Measurements from ENCODE around the gene BATF3. TPM values are rescaled to one million over a fixed set of nuclear protein-coding genes. Genes with fewer than 3 reads are reported as not detected.
"Not testable (repeated sequence)": the region's sequence is repeated elsewhere in the genome, so short reads cannot be mapped to it uniquely, and the experiment has no call there.

Gene BATF3
- total RNA-seq, 6 experiments from 2014 or later, result 0.68 to 2.7 (median 1.2) TPM; not detected in 3

- no peaks in the 10 kb centered on the region for H3K36me3 ChIP-seq
- H3K27ac ChIP-seq, result peak overlapping the region; percentile 53 to 69 (median 65)
- DNase-seq (peak; percentile 84 to 89 (median 88)), ATAC-seq (peak; percentile 93 to 97 (median 96))
- TF ChIP-seq, protein P1, sequence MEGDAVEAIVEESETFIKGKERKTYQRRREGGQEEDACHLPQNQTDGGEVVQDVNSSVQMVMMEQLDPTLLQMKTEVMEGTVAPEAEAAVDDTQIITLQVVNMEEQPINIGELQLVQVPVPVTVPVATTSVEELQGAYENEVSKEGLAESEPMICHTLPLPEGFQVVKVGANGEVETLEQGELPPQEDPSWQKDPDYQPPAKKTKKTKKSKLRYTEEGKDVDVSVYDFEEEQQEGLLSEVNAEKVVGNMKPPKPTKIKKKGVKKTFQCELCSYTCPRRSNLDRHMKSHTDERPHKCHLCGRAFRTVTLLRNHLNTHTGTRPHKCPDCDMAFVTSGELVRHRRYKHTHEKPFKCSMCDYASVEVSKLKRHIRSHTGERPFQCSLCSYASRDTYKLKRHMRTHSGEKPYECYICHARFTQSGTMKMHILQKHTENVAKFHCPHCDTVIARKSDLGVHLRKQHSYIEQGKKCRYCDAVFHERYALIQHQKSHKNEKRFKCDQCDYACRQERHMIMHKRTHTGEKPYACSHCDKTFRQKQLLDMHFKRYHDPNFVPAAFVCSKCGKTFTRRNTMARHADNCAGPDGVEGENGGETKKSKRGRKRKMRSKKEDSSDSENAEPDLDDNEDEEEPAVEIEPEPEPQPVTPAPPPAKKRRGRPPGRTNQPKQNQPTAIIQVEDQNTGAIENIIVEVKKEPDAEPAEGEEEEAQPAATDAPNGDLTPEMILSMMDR (IDR thresholded peaks at IDR 0.05), result peak; percentile 94 to 99 (median 96)
- no peak for TF ChIP-seq POLR2A (IDR thresholded peaks at IDR 0.05)
- H3K4me3 ChIP-seq, result peak overlapping the region; percentile 55 to 62 (median 55)
- intact Hi-C loops (cut with DNase I), result no loop called here
- H3K9me3 ChIP-seq, result no peaks in the 10 kb centered on the region
- no peaks in the 10 kb centered on the region for H3K4me1 ChIP-seq
- H3K27me3 ChIP-seq, result no peaks in the 10 kb centered on the region
- WGBS (ENCODE audit: insufficient coverage, low coverage, low lambda C conversion rate, missing lambda C conversion rate), result 18% methylated on average over 20 of the region's 37 CpGs
Measured at GRCh38 chr1:212665241-212666115, 34.2 kb downstream of the BATF3 start.

- Histone ChIP-seq H3K27ac (no peak overlapping the region), H3K36me3 (no peaks in the 10 kb centered on the region), H3K4me3 (no peak overlapping the region), H3K4me1 (no peaks in the 10 kb centered on the region), H3K27me3 (no peaks in the 10 kb centered on the region), H3K9me3 (no peaks in the 10 kb centered on the region)
- TF ChIP-seq, protein P1 (IDR thresholded peaks at IDR 0.05), result no peak
- no peak for TF ChIP-seq POLR2A (IDR thresholded peaks at IDR 0.05)
- 51% methylated on average over 7 of the region's 11 CpGs for WGBS (ENCODE audit: insufficient coverage, low coverage, low lambda C conversion rate, missing lambda C conversion rate)
- intact Hi-C loops (cut with DNase I), result no loop called here
- DNase-seq, result no peak
- ATAC-seq, result no peak
Measured at GRCh38 chr1:212664409-212665199, 35.0 kb downstream of the BATF3 start.

DNA sequence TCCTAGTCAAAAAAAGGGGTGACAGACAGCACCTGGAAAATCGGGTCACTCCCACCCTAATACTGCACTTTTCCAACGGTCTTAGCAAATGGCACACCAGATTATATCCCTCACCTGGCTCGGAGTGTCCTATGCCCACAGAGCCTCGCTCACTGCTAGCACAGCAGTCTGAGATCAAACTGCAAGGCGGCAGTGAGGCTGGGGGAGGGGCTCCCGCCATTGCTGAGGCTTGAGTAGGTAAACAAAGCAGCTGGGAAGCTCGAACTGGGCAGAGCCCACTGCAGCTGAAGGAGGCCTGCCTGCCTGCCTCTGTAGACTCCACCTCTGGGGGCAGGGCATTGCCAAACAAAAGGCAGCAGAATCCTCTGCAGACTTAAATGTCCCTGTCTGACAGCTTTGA, 41.4 kb downstream of the BATF3 start:
- not testable (repeated sequence) for DNase-seq, ATAC-seq

DNA sequence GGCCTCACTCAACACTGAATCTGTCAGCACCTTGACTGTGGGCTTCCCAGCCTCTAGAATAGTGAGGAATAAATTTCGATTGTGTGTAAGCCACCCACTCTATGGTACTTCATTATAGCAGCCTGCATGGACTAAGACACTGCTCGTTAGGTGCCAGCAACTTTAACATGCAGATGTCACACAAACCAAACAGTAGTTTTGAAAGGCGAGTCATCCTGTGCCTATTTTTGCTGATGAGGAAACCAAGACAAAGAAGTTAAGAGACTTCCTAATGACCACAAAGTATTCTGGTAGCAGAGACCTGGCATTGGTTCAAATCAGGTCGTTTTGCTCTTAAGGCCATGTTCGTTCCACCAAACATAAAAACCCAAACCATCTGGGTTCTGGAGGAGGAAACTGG, 42.9 kb downstream of the BATF3 start:
- no peak for ATAC-seq
- TF ChIP-seq, protein P1 (IDR thresholded peaks at IDR 0.05), result no peak
- no peak for TF ChIP-seq POLR2A (IDR thresholded peaks at IDR 0.05)
- WGBS (ENCODE audit: insufficient coverage, low coverage, low lambda C conversion rate, missing lambda C conversion rate), result 67% methylated on average over 5 of the region's 5 CpGs
- H3K27me3 ChIP-seq, result no peaks in the 10 kb centered on the region
- no peaks in the 10 kb centered on the region for H3K36me3 ChIP-seq
- no peak for DNase-seq
- H3K27ac ChIP-seq, result no peak overlapping the region
- intact Hi-C loops (cut with DNase I), result loop anchor here in 1 of 2 donors (10.0 kb wide), 1 partner anchor 128 kb away; no protein-coding TSS in a partner anchor
- no peaks in the 10 kb centered on the region for H3K4me1 ChIP-seq
- H3K4me3 ChIP-seq, result no peak overlapping the region
- H3K9me3 ChIP-seq, result no peaks in the 10 kb centered on the region

More for the DNA sequence above, 41.4 kb downstream of the BATF3 start:
- not testable (repeated sequence) for H3K4me3 ChIP-seq, H3K27me3 ChIP-seq, H3K4me1 ChIP-seq, H3K36me3 ChIP-seq, H3K27ac ChIP-seq, H3K9me3 ChIP-seq
- 33% methylated on average over 1 of the region's 7 CpGs for WGBS (ENCODE audit: insufficient coverage, low coverage, low lambda C conversion rate, missing lambda C conversion rate)
- intact Hi-C loops (cut with DNase I), result loop anchor here in 1 of 2 donors (10.0 kb wide), 1 partner anchor 127 kb away; no protein-coding TSS in a partner anchor
